ENCODE results near the gene ZC3H7B. TPM values are rescaled to one million over a fixed set of nuclear protein-coding genes. Genes with fewer than 3 reads are reported as not detected.

ZC3H7B gene
- total RNA-seq, 1 donor from 2014 or later: 58.2 TPM

GRCh38 chr22:41357191-41357590, 55.9 kb downstream of the ZC3H7B start:
- H3K27ac Mint-ChIP-seq: no peak overlapping the region
- intact Hi-C loops (cut with micrococcal nuclease): no loop called here
- DNase-seq: no peak
- H3K4me1 Mint-ChIP-seq: no peaks in the 10 kb centered on the region
- ATAC-seq (ENCODE audit: low read depth): no peak
- ChIA-PET POLR2A (no interaction called here), CTCF (no interaction called here)
- no peaks in the 10 kb centered on the region for H3K9me3 Mint-ChIP-seq
- no peak for TF ChIP-seq CTCF (IDR thresholded peaks at IDR 0.05)
- no peak overlapping the region for H3K4me3 Mint-ChIP-seq
- peaks cover 66% of the 10 kb centered on the region for H3K36me3 Mint-ChIP-seq (ENCODE audit: low read depth)
- no peaks in the 10 kb centered on the region for H3K27me3 Mint-ChIP-seq

- Mint-ChIP-seq H3K9me3 (no peaks in the 10 kb centered on the region), H3K4me3 (no peak overlapping the region), H3K27ac (no peak overlapping the region), H3K4me1 (no peaks in the 10 kb centered on the region), H3K36me3 (ENCODE audit: low read depth) (peaks cover 51% of the 10 kb centered on the region), H3K27me3 (no peaks in the 10 kb centered on the region)
- ChIA-PET POLR2A (no interaction called here), CTCF (no interaction called here)
- no peak for TF ChIP-seq CTCF (IDR thresholded peaks at IDR 0.05)
- DNase-seq (no peak), ATAC-seq (ENCODE audit: low read depth) (no peak)
- intact Hi-C loops (cut with micrococcal nuclease): no loop called here
Observed at GRCh38 chr22:41358927-41359326, 57.6 kb downstream of the ZC3H7B start.

GRCh38 chr22:41359376-41359775, 58.1 kb downstream of the ZC3H7B start:
- ChIA-PET POLR2A (no interaction called here), CTCF (no interaction called here)
- Mint-ChIP-seq H3K27ac (no peak overlapping the region), H3K9me3 (no peaks in the 10 kb centered on the region), H3K27me3 (no peaks in the 10 kb centered on the region), H3K4me3 (no peak overlapping the region), H3K4me1 (no peaks in the 10 kb centered on the region), H3K36me3 (ENCODE audit: low read depth) (peaks cover 46% of the 10 kb centered on the region)
- TF ChIP-seq CTCF (IDR thresholded peaks at IDR 0.05): no peak
- intact Hi-C loops (cut with micrococcal nuclease): no loop called here
- no peak for DNase-seq
- ATAC-seq (ENCODE audit: low read depth): no peak

- POLR2A ChIA-PET: no interaction called here
- no peak for DNase-seq
- Mint-ChIP-seq H3K9me3 (no peaks in the 10 kb centered on the region), H3K27me3 (no peaks in the 10 kb centered on the region), H3K36me3 (ENCODE audit: low read depth) (peaks cover 39% of the 10 kb centered on the region), H3K27ac (no peak overlapping the region), H3K4me3 (no peak overlapping the region), H3K4me1 (no peaks in the 10 kb centered on the region)
- intact Hi-C loops (cut with micrococcal nuclease): no loop called here
- ATAC-seq (ENCODE audit: low read depth): no peak
- TF ChIP-seq CTCF (IDR thresholded peaks at IDR 0.05): no peak
- CTCF ChIA-PET: no interaction called here
Observed at GRCh38 chr22:41360126-41360525, 58.8 kb downstream of the ZC3H7B start.

GRCh38 chr22:41361716-41362310, 60.5 kb downstream of the ZC3H7B start:
- peaks cover 23% of the 10 kb centered on the region for H3K36me3 Mint-ChIP-seq (ENCODE audit: low read depth)
- no peaks in the 10 kb centered on the region for H3K9me3 Mint-ChIP-seq
- no peak for DNase-seq
- no peak for ATAC-seq (ENCODE audit: low read depth)
- TF ChIP-seq CTCF (IDR thresholded peaks at IDR 0.05): no peak
- peaks cover 3% of the 10 kb centered on the region for H3K27me3 Mint-ChIP-seq
- ChIA-PET CTCF (no interaction called here), POLR2A (no interaction called here)
- no peaks in the 10 kb centered on the region for H3K4me1 Mint-ChIP-seq
- intact Hi-C loops (cut with micrococcal nuclease): no loop called here
- H3K4me3 Mint-ChIP-seq: no peak overlapping the region
- no peak overlapping the region for H3K27ac Mint-ChIP-seq
